Measurements from ENCODE around the gene STMP1.

DNA sequence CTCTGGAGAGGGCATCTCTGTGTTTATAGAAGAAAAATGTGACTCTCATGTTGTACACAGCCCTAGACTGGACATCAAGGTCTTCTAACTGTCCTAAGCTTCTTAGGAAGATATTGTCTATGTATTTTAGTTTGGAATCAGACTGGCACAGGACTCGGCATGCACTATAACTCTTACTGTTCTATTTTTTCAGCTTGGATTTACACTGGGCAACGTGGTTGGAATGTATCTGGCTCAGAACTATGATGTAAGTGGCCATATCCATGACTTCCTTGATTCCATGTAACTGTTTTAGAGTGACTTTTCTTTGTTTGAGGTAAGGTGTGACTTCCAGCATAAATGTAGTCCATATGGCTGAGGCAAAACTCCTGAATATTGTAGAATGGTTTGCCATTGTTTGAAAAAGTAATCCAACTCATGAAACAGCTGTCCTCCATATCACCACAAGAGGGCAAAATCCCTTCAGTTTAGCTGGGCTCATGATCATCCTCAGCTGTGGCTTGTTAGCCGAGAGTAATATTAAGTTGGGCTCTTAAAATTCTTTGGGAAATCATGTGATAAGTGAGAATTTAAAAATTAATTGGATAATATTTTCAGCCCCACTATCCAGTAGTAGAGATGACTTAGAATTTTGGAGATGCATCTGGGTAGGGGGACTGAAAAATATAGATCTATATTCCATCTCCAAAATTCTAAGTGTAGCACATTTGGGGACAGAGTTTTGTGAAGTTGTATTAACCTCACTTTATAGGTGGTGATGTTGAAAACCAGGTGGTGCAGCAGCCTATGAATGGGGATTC is 10.4 kb downstream of the STMP1 start:
- no peak for TF ChIP-seq POLR2A (IDR thresholded peaks at IDR 0.05)
- TF ChIP-seq, protein P1, sequence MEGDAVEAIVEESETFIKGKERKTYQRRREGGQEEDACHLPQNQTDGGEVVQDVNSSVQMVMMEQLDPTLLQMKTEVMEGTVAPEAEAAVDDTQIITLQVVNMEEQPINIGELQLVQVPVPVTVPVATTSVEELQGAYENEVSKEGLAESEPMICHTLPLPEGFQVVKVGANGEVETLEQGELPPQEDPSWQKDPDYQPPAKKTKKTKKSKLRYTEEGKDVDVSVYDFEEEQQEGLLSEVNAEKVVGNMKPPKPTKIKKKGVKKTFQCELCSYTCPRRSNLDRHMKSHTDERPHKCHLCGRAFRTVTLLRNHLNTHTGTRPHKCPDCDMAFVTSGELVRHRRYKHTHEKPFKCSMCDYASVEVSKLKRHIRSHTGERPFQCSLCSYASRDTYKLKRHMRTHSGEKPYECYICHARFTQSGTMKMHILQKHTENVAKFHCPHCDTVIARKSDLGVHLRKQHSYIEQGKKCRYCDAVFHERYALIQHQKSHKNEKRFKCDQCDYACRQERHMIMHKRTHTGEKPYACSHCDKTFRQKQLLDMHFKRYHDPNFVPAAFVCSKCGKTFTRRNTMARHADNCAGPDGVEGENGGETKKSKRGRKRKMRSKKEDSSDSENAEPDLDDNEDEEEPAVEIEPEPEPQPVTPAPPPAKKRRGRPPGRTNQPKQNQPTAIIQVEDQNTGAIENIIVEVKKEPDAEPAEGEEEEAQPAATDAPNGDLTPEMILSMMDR (IDR thresholded peaks at IDR 0.05) = peak; percentile 65 to 79 (median 72)

All from uterus (tissue), 2 donors.